ENCODE data around the gene SGMS2.

Gene SGMS2

DNA sequence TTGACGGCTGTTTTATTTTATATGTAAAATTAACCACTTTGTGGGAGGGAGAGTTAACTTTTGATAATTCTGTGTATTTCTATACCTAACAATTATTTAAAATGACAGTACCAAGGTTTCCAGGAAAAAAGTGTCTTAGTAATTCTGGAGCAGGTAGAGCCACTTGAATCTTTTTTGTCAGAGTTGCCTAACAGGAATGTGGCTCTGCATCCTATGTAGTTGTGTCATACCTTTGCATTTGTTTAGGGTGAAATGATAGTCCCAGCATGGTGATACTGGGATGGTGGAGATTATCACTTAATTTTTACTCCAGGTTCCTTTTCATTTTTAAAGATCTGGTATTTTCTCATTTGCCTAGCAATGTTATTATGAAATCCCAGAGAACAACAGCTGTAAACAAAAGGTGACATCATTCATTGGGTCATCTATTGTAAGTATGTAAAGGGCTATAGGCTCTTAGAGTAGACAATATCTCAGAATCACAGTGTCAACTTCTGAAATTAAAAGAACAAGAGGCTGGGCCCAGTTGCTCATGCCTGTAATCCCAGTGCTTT, 9.6 kb downstream of the SGMS2 start:
- H3K4me1 ChIP-seq: no peaks in the 10 kb centered on the region
- no peak for DNase-seq
- H3K27me3 ChIP-seq: peaks cover 5% of the 10 kb centered on the region; the same call in 1 of the 2 replicates
- no peaks in the 10 kb centered on the region for H3K36me3 ChIP-seq
- no peaks in the 10 kb centered on the region for H3K9me3 ChIP-seq
- TF ChIP-seq CTCF (IDR thresholded peaks at IDR 0.05; ENCODE audit: low read depth, low read length): no peak
- no peak overlapping the region for H3K4me3 ChIP-seq (ENCODE audit: low read depth, low read length)

DNA sequence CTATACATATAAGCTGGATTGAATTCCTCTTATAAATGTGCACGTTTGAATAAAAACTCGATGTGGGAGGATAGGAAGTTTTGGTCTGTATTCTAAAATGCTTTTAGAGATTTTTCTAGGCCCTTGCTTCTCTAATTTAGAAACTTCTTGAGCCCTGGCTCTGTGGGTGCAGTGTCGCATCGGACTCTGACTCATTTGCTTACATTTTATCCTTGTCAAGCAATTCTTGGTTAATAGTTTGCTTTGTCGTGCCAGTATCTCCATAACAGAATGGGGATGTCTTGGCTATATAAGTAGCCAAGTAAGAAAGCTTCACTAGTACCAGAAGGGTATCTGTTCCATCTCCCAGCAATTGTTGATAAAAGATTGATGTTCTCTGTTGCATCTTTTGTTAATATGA, 10.7 kb downstream of the SGMS2 start:
- H3K36me3 ChIP-seq: no peaks in the 10 kb centered on the region
- H3K9me3 ChIP-seq: no peaks in the 10 kb centered on the region
- no peaks in the 10 kb centered on the region for H3K4me1 ChIP-seq
- no peak overlapping the region for H3K4me3 ChIP-seq (ENCODE audit: low read depth, low read length)
- DNase-seq: no peak
- no peak for TF ChIP-seq CTCF (IDR thresholded peaks at IDR 0.05; ENCODE audit: low read depth, low read length)
- H3K27me3 ChIP-seq: peaks cover 3% of the 10 kb centered on the region; the same call in 1 of the 2 replicates

DNA sequence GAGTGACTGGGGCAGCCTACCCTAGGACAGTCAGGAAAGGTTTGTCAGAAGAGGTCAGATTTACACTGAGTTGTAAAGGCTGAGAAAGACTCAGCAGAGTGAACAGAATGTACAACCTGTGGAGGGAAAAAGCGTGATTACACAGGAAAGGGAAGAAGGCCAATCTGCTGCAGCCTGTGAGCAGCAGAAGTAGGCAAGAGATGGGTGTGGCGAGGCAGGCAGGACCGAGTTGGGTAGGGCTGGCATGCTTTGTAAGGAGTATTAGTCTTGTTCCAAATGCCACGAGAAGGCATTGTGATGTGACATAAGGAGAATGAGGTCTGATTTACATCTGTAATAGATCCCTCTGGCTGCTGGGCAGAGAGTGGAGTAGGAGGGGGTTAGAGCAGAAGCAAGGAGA, 12.6 kb downstream of the SGMS2 start:
- H3K4me3 ChIP-seq (ENCODE audit: low read depth, low read length): no peak overlapping the region
- TF ChIP-seq CTCF (IDR thresholded peaks at IDR 0.05; ENCODE audit: low read depth, low read length): no peak
- H3K27me3 ChIP-seq: peaks cover 2% of the 10 kb centered on the region; the same call in 1 of the 2 replicates
- no peak for DNase-seq
- H3K36me3 ChIP-seq: no peaks in the 10 kb centered on the region
- no peaks in the 10 kb centered on the region for H3K4me1 ChIP-seq
- H3K9me3 ChIP-seq: no peaks in the 10 kb centered on the region

GRCh38 chr4:107837776-107838618, 13.3 kb downstream of the SGMS2 start:
- Histone ChIP-seq H3K4me1 (no peaks in the 10 kb centered on the region), H3K9me3 (no peaks in the 10 kb centered on the region), H3K4me3 (ENCODE audit: low read depth, low read length) (no peak overlapping the region), H3K27me3 (0 out of 2 replicates have a peak, but pooled peaks cover 2% of the 10 kb centered on the region), H3K36me3 (no peaks in the 10 kb centered on the region)
- no peak for TF ChIP-seq CTCF (IDR thresholded peaks at IDR 0.05; ENCODE audit: low read depth, low read length)
- DNase-seq: no peak

GRCh38 chr4:107838861-107839565, 14.3 kb downstream of the SGMS2 start:
- H3K27me3 ChIP-seq: 0 out of 2 replicates have a peak, but pooled peaks cover 2% of the 10 kb centered on the region
- DNase-seq: no peak
- H3K36me3 ChIP-seq: no peaks in the 10 kb centered on the region
- H3K4me1 ChIP-seq: no peaks in the 10 kb centered on the region
- H3K4me3 ChIP-seq (ENCODE audit: low read depth, low read length): no peak overlapping the region
- no peak for TF ChIP-seq CTCF (IDR thresholded peaks at IDR 0.05; ENCODE audit: low read depth, low read length)
- no peaks in the 10 kb centered on the region for H3K9me3 ChIP-seq
